ENCODE data around the gene CPEB3.
"Not testable (repeated sequence)": the region's sequence is repeated elsewhere in the genome, so short reads cannot be mapped to it uniquely, and the experiment has no call there.

CPEB3 gene

DNA sequence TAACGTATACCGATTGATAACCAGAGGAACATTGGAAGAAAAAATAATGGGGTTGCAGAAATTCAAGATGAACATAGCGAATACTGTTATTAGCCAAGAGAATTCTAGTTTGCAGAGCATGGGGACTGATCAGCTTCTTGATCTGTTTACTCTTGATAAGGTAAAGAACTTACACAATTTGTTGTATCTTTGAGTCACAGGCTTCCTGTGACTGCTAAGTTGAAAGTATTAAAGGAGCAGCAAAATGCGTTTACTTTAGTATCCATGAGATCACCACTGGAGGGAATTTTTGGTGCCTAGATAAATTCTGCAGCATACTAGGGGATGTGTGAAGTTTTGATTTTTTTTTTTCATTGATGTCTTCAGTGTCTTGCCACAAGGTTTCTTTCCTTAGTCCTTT lies 263.7 kb downstream of the CPEB3 start:
- no peak for DNase-seq (ENCODE audit: low read depth)

DNA sequence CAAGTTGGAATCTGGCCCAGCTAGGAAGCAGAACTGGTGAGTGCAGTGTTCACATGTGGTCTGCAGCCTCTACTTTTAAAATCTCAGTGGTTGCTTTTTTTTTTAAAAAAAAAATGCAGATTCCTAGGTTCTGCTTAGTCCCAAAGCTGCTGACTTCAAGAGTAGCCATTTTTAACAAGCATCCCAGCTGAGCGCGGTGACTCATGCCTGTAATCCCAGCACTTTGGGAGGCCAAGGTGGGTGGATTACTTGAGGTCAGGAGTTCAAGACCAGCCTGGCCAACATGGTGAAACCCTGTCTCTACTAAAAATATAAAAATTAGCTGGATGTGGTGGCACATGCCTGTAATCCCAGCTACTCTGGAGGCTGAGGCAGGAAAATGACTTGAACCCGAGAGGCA lies 265.5 kb downstream of the CPEB3 start:
- not testable (repeated sequence) for DNase-seq (ENCODE audit: low read depth)

DNA sequence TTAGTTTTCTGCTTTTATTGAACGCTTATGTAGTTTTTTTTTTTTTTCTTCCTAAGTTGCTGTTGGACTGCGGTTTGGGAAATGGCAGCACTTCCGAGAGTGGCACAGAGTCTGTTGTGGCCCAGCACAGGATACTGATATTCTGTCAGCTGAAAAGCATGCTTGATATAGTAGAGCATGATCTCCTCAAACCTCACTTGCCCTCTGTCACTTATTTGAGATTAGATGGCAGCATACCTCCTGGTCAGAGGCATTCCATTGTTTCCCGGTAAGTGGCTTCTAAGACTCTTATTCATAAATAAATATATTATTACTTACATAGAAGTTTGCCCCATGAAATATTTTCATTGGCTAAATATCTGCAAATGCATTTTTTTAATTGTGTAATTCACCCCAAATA lies 266.2 kb downstream of the CPEB3 start:
- DNase-seq (ENCODE audit: low read depth), result no peak

DNA sequence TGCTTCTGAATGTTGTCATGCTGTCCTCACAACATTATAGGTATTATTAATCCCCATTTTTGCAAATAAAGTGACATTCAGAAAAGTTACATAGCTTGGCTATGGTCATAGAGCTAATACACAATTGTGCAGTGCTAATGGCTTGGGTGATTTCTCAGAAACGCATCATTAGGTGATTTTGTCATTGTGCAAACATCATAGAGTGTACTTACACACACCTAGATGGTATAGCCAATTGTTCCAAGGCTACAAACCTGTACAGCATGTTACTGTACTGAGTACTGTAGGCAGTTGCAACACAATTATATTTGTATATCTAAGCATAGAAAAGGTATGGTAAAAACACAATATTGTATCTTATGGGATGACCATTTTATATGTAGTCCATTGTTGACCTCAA lies 276.3 kb downstream of the CPEB3 start:
- DNase-seq (ENCODE audit: low read depth), result no peak

DNA sequence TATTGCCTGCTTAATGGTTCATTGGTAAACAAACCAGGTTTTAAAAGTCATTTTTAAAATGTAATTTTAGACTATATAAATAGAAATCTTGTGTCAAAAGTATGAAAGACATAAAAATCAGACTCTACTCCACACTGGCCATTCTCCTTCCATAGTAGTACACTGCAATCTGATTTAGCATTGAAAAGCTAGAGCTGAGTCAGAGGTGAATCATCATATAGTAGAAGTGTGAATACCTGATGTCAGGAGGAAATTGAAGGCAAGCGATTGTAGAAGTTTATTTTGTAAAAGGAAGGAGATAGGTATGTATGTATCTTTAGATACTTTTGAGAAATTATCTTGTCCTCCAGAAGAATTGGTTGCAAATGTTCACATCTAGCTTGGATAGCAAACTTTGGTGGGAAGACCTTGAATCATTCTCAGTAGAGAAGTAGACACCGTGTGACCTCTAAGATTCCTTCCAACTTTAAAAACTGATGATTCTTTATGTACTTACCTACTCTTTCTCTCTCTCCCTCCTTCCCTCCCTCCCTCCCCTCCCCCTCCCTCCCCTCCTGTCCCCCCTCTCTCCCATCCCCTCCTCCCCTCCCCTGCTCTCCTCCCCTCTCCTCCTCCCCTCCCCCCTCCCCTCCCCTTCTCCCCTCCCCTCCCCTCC lies 279.2 kb downstream of the CPEB3 start:
- no peak for DNase-seq (ENCODE audit: low read depth)

DNA sequence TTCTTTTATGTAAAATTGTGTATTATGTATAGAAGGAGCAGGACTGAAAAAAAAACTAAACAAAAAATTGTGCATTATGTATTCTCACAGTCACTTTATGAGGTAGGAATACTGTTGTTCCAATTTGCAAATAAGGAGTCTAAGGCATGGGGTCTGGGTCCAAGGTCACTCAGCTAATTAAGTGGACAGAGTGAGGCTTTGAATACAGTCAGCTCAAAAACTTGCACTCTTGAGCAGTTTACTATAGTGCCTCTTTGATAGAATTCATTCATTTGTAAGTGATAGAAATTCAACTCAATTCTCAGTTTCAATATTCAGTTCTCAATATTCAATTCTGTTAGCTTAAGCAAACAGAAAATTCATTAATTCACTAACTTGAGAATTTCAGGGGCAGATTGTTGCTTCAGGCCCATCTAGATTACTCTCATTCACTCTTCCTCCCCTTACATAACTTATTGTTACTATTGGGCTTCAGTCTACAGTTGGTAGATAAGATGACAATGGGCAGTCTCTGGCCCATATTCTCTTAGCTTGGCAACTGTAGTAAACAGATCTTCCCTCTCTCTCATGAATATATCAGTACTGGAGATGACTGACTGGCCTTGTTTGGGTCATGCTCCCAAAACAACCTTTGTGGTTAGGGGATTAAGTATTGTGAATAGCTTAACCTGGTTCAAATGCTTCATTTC lies 280.7 kb downstream of the CPEB3 start:
- no peak for DNase-seq (ENCODE audit: low read depth)

DNA sequence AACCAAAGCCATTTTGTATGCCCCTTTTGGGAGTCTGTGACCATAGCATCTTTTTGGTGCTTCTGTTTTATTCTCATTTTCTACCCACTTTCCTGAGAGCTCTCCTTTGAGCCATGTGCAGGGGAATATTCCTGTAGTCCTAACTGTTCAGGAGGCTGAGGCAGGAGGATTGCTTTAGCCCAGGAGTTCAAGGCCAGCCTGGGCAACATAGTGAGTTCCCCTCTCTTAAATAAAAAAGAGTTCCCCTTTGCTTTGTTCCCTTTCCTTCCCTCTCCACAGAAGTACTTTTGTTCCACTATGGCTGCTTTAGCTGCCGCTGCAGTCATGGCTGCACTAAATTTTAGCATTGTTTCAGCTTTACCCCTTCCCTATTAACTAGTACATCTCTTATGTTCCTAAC lies 281.4 kb downstream of the CPEB3 start:
- no peak for DNase-seq (ENCODE audit: low read depth)

DNA sequence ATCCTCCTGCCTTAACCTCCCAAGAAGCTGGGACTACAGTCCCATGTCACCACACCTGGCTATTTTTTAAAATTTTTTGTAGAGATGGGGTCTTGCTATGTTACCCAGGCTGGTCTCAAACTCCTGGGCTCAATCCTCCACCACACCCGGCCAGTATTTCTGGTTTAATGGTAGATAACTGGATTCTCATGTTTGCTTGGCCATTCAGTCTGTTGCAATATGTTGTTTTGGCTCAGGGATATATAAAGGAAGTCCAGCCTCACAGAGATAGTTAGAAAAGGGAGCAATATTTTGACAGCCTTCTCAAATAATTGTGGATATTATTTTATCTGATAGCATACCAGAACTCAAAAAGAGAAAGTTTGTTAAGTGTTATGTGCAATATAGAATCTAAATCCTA lies 284.9 kb downstream of the CPEB3 start:
- DNase-seq (ENCODE audit: low read depth), result no peak

DNA sequence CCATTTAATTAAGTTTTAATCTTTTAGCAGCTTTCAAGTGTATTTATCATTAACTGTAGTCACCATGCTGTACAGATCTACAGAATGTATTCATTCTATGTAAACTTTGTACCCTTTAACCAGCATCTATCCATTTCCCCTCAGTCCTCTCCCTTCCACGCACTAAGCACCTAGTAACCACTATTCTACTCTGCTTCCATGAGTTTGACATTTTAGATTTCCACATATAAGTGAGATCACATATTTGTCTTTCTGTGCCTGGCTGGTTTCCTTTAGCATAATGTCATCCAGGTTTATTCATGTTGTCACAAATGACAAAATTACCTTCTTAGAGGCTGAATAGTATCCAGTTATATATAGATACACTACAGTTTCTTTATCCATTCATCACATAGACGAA lies 287.6 kb downstream of the CPEB3 start:
- no peak for DNase-seq (ENCODE audit: low read depth)

DNA sequence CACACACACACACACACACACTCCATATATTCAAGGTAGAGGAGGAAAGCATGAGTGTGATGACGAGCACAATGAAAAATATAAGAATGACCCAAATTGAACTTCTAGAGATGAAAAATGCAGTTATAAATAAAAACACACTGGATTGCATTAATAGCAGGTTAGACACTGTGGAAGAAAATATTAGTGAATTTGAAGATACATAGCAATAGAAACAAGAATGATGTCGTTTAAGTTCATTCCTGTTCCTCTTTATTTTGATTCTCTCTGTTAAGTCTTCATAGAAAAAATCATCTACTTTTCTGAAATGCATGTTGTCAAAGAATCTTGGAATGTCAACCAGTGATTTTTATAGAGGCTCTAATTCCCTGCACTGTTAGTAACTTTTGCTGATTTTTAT lies 288.9 kb downstream of the CPEB3 start:
- DNase-seq (ENCODE audit: low read depth), result no peak

DNA sequence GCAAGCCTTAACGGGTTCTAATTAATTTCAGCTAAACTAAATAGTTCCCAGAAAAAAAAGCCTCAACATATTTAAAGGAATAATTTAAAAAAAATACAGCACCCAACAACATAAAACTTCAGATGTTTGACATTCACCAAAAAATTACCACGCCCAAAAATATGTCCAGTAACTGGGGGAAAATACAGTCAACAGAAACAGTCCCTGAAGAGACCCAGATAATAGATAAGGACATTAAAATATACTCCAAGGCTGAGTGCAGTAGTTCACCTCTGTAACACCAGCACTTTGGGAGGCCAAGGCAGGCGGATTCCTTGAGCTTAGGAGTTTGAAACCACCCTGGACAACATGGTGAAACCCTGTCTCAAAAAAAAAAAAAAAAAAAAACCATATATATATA lies 289.3 kb downstream of the CPEB3 start:
- no peak for DNase-seq (ENCODE audit: low read depth)

All from fibroblast of gingiva (primary cell).